ENCODE data around the gene WNT3A. TPM values are rescaled to one million over a fixed set of nuclear protein-coding genes. Genes with fewer than 3 reads are reported as not detected.
A peak's percentile ranks its signal among the peaks of the same experiment; 100 is the strongest.

Gene WNT3A
- total and polyA plus RNA-seq, 4 donors = 0.09 to 3.1 (median 1.9) TPM

GRCh38 chr1:228081144-228081543 lies 74.3 kb downstream of the WNT3A start:
- no peaks in the 10 kb centered on the region for H3K27me3 ChIP-seq (ENCODE audit: control insufficient read depth in 3 of 3, insufficient read depth in 3 of 3, low read length in 2 of 3)
- H3K9ac ChIP-seq (ENCODE audit: insufficient read depth in 1 of 2, low read length in 2 of 2) = no peak overlapping the region
- TF ChIP-seq CTCF (IDR thresholded peaks at IDR 0.05; ENCODE audit: control extremely low read depth, extremely low read depth) = no peak
- no peak overlapping the region for H3K27ac ChIP-seq (ENCODE audit: low read depth in 1 of 2, low read length in 1 of 2)
- H3K9me3 ChIP-seq (ENCODE audit: control insufficient read depth in 4 of 4, insufficient read depth in 3 of 4, low read length in 3 of 4) = no peaks in the 10 kb centered on the region
- 84 to 92% methylated on average over 7 of the region's 7 CpGs for WGBS, 2 donors
- peaks cover 13 to 34% (median 20%) of the 10 kb centered on the region in 5 donors for H3K4me1 ChIP-seq (ENCODE audit: control insufficient read depth in 5 of 5, insufficient read depth in 5 of 5, low read length in 5 of 5)
- no peak for ATAC-seq (ENCODE audit: insufficient read depth, low FRiP score)
- peaks cover 0 to 9% (median 0%) of the 10 kb centered on the region in 4 donors for H3K36me3 ChIP-seq (ENCODE audit: control insufficient read depth in 4 of 4, insufficient read depth in 4 of 4, low read length in 4 of 4)
- no peak overlapping the region for H3K4me3 ChIP-seq
- DNase-seq = no peak

- Histone ChIP-seq H3K4me1 (ENCODE audit: control insufficient read depth in 5 of 5, insufficient read depth in 5 of 5, low read length in 5 of 5) (peaks cover 16 to 34% (median 23%) of the 10 kb centered on the region in 5 donors), H3K4me3 (peak overlapping the region; percentile 75), H3K36me3 (ENCODE audit: control insufficient read depth in 4 of 4, insufficient read depth in 4 of 4, low read length in 4 of 4) (peaks cover 0 to 9% (median 0%) of the 10 kb centered on the region in 4 donors), H3K27me3 (ENCODE audit: control insufficient read depth in 3 of 3, insufficient read depth in 3 of 3, low read length in 2 of 3) (no peaks in the 10 kb centered on the region), H3K27ac (ENCODE audit: low read depth in 1 of 2, low read length in 1 of 2) (peak overlapping the region; percentile 17 to 83), H3K9ac (ENCODE audit: insufficient read depth in 1 of 2, low read length in 2 of 2) (peak overlapping the region; percentile 37 to 74), H3K9me3 (ENCODE audit: control insufficient read depth in 4 of 4, insufficient read depth in 3 of 4, low read length in 3 of 4) (no peaks in the 10 kb centered on the region)
- ATAC-seq (ENCODE audit: insufficient read depth, low FRiP score) (peak; percentile 2), DNase-seq (peak in 1 of 3 donors; percentile 16)
- no peak for TF ChIP-seq CTCF (IDR thresholded peaks at IDR 0.05; ENCODE audit: control extremely low read depth, extremely low read depth)
- WGBS, 2 donors = 13 to 16% methylated on average over 27 to 31 of the region's 31 CpGs
Observed at GRCh38 chr1:228081578-228082213, 74.9 kb downstream of the WNT3A start.

GRCh38 chr1:228082214-228082917 lies 75.6 kb downstream of the WNT3A start, which contains the start of gene ARF1:
Gene ARF1, plus strand, starts transcription at chr1:228082708. Its CDS starts 14,407 bp downstream, at chr1:228097115.
- Histone ChIP-seq H3K4me3 (peak within 1 kb of the TSS; percentile 93), H3K4me1 (ENCODE audit: control insufficient read depth in 5 of 5, insufficient read depth in 5 of 5, low read length in 5 of 5) (peaks cover 22 to 34% (median 26%) of the 10 kb centered on the region in 5 donors), H3K9ac (ENCODE audit: insufficient read depth in 1 of 2, low read length in 2 of 2) (peak within 1 kb of the TSS; percentile 81 to 93), H3K9me3 (ENCODE audit: control insufficient read depth in 4 of 4, insufficient read depth in 3 of 4, low read length in 3 of 4) (no peaks in the 10 kb centered on the region), H3K27me3 (ENCODE audit: control insufficient read depth in 3 of 3, insufficient read depth in 3 of 3, low read length in 2 of 3) (no peaks in the 10 kb centered on the region), H3K36me3 (ENCODE audit: control insufficient read depth in 4 of 4, insufficient read depth in 4 of 4, low read length in 4 of 4) (peaks cover 0 to 9% (median 0%) of the 10 kb centered on the region in 4 donors), H3K27ac (ENCODE audit: low read depth in 1 of 2, low read length in 1 of 2) (peak within 1 kb of the TSS; percentile 98 to 100)
- DNase-seq = peak; percentile 96 to 97 (median 96)
- WGBS, 2 donors = 0% methylated on average over 44 to 87 of the region's 87 CpGs
- peak; percentile 98 for ATAC-seq (ENCODE audit: insufficient read depth, low FRiP score)
- TF ChIP-seq CTCF (IDR thresholded peaks at IDR 0.05; ENCODE audit: control extremely low read depth, extremely low read depth) = peak; percentile 4

All from lung (tissue), 12 donors.